H1 (cell line): ENCODE results near the gene TANC1.

Experiments
- EGR1 ChIP-seq: IDR thresholded peaks from 2 replicates; pipeline ENCODE4 v1.6.1; 2011; ENCODE audit warnings: low read depth, low read length, borderline replicate concordance
- GTF2F1 ChIP-seq: IDR thresholded peaks from 2 replicates; pipeline ENCODE4 v1.6.1; 2012; ENCODE audit warnings: low read depth, low read length, improper control_type of control experiment, borderline replicate concordance
- RFX5 ChIP-seq: IDR thresholded peaks from 2 replicates; pipeline ENCODE4 v1.6.1; 2011; ENCODE audit warnings: low read depth, low read length, improper control_type of control experiment, borderline replicate concordance
- RNF2 ChIP-seq: fragments of 200-900, 300-1000 bp; sonication (generic); IDR thresholded peaks from 2 replicates; pipeline ENCODE4 v1.7.1; 2016; ENCODE audit warnings: borderline replicate concordance, low read depth, mild to moderate bottlenecking, antibody characterized with exemption, low read length; ENCODE audit not compliant: poor library complexity, severe bottlenecking; ENCODE audit errors: missing control alignments
- ZNF274 ChIP-seq: IDR thresholded peaks from 2 replicates; pipeline ENCODE4 v1.7.0; 2012; ENCODE audit warnings: low read length, borderline replicate concordance; ENCODE audit errors: extremely low read depth
- TF ChIP-seq, protein P1 (sequence below): fragments of 300-600 bp; sonication (generic); IDR thresholded peaks from 2 replicates; pipeline ENCODE4 v1.7.1; 2012; ENCODE audit warnings: low read length, moderate library complexity, mild to moderate bottlenecking, inconsistent platforms; ENCODE audit not compliant: insufficient replicate concordance
- TF ChIP-seq, protein P2 (sequence below): IDR thresholded peaks from 2 replicates; pipeline ENCODE4 v1.6.1; 2012; ENCODE audit warnings: low read length, inconsistent platforms
- TF ChIP-seq, protein P3 (sequence below), 3 experiments: IDR thresholded peaks; 1 replicate in 2 of 3; 2 replicates in 1 of 3; pipeline versions ENCODE4 v1.5.1 to v1.6.1; 2011; ENCODE audit warnings: low read length in 3 of 3, mild to moderate bottlenecking in 3 of 3, inconsistent platforms in 2 of 3, low read depth in 1 of 3, moderate library complexity in 1 of 3; ENCODE audit not compliant: insufficient read depth in 1 of 3; ENCODE audit errors: control extremely low read depth in 1 of 3

DNA sequence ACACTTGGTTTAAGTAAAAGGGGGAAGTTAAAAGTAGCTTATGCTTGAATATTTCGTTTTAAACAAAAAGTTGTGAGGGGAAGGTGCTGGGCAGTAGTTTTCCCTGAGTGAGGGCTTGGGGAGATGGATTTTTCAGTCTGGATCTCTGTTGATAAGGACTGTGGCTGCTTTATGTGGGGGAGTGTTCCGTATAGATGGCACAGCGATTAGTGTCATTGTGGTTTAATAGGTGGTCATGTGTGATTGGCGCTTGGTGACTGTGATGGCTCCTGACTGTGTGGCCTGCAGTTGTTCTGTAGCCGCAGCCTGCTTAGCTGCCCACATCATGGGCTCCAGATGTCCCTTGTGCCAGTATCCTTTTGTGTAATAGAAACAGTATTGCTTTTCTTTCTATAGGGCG, 161.9 kb downstream of the TANC1 start:
- TF ChIP-seq ZNF274 = no peak
- no peak for TF ChIP-seq EGR1
- no peak for TF ChIP-seq RFX5
- TF ChIP-seq RNF2 = no peak
- TF ChIP-seq, protein P1, sequence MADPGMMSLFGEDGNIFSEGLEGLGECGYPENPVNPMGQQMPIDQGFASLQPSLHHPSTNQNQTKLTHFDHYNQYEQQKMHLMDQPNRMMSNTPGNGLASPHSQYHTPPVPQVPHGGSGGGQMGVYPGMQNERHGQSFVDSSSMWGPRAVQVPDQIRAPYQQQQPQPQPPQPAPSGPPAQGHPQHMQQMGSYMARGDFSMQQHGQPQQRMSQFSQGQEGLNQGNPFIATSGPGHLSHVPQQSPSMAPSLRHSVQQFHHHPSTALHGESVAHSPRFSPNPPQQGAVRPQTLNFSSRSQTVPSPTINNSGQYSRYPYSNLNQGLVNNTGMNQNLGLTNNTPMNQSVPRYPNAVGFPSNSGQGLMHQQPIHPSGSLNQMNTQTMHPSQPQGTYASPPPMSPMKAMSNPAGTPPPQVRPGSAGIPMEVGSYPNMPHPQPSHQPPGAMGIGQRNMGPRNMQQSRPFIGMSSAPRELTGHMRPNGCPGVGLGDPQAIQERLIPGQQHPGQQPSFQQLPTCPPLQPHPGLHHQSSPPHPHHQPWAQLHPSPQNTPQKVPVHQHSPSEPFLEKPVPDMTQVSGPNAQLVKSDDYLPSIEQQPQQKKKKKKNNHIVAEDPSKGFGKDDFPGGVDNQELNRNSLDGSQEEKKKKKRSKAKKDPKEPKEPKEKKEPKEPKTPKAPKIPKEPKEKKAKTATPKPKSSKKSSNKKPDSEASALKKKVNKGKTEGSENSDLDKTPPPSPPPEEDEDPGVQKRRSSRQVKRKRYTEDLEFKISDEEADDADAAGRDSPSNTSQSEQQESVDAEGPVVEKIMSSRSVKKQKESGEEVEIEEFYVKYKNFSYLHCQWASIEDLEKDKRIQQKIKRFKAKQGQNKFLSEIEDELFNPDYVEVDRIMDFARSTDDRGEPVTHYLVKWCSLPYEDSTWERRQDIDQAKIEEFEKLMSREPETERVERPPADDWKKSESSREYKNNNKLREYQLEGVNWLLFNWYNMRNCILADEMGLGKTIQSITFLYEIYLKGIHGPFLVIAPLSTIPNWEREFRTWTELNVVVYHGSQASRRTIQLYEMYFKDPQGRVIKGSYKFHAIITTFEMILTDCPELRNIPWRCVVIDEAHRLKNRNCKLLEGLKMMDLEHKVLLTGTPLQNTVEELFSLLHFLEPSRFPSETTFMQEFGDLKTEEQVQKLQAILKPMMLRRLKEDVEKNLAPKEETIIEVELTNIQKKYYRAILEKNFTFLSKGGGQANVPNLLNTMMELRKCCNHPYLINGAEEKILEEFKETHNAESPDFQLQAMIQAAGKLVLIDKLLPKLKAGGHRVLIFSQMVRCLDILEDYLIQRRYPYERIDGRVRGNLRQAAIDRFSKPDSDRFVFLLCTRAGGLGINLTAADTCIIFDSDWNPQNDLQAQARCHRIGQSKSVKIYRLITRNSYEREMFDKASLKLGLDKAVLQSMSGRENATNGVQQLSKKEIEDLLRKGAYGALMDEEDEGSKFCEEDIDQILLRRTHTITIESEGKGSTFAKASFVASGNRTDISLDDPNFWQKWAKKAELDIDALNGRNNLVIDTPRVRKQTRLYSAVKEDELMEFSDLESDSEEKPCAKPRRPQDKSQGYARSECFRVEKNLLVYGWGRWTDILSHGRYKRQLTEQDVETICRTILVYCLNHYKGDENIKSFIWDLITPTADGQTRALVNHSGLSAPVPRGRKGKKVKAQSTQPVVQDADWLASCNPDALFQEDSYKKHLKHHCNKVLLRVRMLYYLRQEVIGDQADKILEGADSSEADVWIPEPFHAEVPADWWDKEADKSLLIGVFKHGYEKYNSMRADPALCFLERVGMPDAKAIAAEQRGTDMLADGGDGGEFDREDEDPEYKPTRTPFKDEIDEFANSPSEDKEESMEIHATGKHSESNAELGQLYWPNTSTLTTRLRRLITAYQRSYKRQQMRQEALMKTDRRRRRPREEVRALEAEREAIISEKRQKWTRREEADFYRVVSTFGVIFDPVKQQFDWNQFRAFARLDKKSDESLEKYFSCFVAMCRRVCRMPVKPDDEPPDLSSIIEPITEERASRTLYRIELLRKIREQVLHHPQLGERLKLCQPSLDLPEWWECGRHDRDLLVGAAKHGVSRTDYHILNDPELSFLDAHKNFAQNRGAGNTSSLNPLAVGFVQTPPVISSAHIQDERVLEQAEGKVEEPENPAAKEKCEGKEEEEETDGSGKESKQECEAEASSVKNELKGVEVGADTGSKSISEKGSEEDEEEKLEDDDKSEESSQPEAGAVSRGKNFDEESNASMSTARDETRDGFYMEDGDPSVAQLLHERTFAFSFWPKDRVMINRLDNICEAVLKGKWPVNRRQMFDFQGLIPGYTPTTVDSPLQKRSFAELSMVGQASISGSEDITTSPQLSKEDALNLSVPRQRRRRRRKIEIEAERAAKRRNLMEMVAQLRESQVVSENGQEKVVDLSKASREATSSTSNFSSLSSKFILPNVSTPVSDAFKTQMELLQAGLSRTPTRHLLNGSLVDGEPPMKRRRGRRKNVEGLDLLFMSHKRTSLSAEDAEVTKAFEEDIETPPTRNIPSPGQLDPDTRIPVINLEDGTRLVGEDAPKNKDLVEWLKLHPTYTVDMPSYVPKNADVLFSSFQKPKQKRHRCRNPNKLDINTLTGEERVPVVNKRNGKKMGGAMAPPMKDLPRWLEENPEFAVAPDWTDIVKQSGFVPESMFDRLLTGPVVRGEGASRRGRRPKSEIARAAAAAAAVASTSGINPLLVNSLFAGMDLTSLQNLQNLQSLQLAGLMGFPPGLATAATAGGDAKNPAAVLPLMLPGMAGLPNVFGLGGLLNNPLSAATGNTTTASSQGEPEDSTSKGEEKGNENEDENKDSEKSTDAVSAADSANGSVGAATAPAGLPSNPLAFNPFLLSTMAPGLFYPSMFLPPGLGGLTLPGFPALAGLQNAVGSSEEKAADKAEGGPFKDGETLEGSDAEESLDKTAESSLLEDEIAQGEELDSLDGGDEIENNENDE = no peak
- TF ChIP-seq, protein P2, sequence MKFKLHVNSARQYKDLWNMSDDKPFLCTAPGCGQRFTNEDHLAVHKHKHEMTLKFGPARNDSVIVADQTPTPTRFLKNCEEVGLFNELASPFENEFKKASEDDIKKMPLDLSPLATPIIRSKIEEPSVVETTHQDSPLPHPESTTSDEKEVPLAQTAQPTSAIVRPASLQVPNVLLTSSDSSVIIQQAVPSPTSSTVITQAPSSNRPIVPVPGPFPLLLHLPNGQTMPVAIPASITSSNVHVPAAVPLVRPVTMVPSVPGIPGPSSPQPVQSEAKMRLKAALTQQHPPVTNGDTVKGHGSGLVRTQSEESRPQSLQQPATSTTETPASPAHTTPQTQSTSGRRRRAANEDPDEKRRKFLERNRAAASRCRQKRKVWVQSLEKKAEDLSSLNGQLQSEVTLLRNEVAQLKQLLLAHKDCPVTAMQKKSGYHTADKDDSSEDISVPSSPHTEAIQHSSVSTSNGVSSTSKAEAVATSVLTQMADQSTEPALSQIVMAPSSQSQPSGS = no peak
- no peak for TF ChIP-seq GTF2F1
- TF ChIP-seq, protein P3, sequence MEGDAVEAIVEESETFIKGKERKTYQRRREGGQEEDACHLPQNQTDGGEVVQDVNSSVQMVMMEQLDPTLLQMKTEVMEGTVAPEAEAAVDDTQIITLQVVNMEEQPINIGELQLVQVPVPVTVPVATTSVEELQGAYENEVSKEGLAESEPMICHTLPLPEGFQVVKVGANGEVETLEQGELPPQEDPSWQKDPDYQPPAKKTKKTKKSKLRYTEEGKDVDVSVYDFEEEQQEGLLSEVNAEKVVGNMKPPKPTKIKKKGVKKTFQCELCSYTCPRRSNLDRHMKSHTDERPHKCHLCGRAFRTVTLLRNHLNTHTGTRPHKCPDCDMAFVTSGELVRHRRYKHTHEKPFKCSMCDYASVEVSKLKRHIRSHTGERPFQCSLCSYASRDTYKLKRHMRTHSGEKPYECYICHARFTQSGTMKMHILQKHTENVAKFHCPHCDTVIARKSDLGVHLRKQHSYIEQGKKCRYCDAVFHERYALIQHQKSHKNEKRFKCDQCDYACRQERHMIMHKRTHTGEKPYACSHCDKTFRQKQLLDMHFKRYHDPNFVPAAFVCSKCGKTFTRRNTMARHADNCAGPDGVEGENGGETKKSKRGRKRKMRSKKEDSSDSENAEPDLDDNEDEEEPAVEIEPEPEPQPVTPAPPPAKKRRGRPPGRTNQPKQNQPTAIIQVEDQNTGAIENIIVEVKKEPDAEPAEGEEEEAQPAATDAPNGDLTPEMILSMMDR (IDR thresholded peaks at IDR 0.05; ENCODE audit: control extremely low read depth in 1 of 3, insufficient read depth in 1 of 3, low read depth in 1 of 3, low read length in 3 of 3) = no peak
